Ovary (tissue), 3 donors: Measurements from ENCODE around the gene LRIG1.

Experiments used
- CTCF ChIP-seq, 3 donors: fragments of 450-650 bp in 2 of 3; fragments of 200-600 bp in 1 of 3; IDR thresholded peaks; one replicate each; pipeline versions ENCODE4 v1.5.1 to v1.8.0; 2016 to 2022; ENCODE audit warnings: antibody characterized with exemption in 3 of 3, mild to moderate bottlenecking in 1 of 3
- POLR2A ChIP-seq: fragments of 450-650 bp; IDR thresholded peaks from one replicate; pipeline ENCODE4 v1.6.1; 2017; ENCODE audit warnings: antibody characterized with exemption, mild to moderate bottlenecking, moderate library complexity
- donor health status: DM: no; HTN: no; CAD: no.

GRCh38 chr3:66518126-66518525, 17.3 kb upstream of the LRIG1 start:
- TF ChIP-seq CTCF (IDR thresholded peaks at IDR 0.05): no peak
- no peak for TF ChIP-seq POLR2A
